ENCODE measurements around the gene NUP54. TPM values are rescaled to one million over a fixed set of nuclear protein-coding genes. Genes with fewer than 3 reads are reported as not detected.

NUP54 gene
- total and polyA plus RNA-seq, 9 of the 15 experiments (the other 6 are each of a cell fraction or from before 2014, with no cell fraction given): 29.6 to 115 (median 67.7) TPM

GRCh38 chr4:76074468-76074867, 73.7 kb downstream of the NUP54 start, which contains the start of gene ART3:
Gene ART3, plus strand, starts transcription at chr4:76074709. Its CDS starts 1,181 bp downstream, at chr4:76075890.
- no peaks in the 10 kb centered on the region for H3K36me3 ChIP-seq (ENCODE audit: control insufficient read depth, insufficient read depth, low read length)
- ATAC-seq: no peak
- 48% methylated on average over 1 of the region's 1 CpG for WGBS (ENCODE audit: insufficient coverage, low coverage, missing lambda C conversion rate)
- no peak within 1 kb of the TSS for H3K4me3 ChIP-seq
- H3K9ac ChIP-seq (ENCODE audit: insufficient read depth in 1 of 2, low read depth in 2 of 2, low read length in 2 of 2): no peak within 1 kb of the TSS
- in situ Hi-C loops (cut with MboI): no loop called here
- no peak within 1 kb of the TSS for H3K4me2 ChIP-seq (ENCODE audit: insufficient read depth, low read length)
- H3K79me2 ChIP-seq (ENCODE audit: control insufficient read depth, insufficient read depth, low read length): no peaks in the 10 kb centered on the region
- TF ChIP-seq CHAMP1 (IDR thresholded peaks at IDR 0.05) (no peak), SRSF7 (optimal IDR thresholded peaks at IDR 0.05; ENCODE audit: low read depth, low read length) (no peak), MEF2D (tag; conservative IDR thresholded peaks at IDR 0.05; ENCODE audit: low read depth) (no peak), GABPA (tag; conservative IDR thresholded peaks at IDR 0.05; ENCODE audit: low read depth) (no peak), SIN3B (IDR thresholded peaks at IDR 0.05; ENCODE audit: low read depth) (no peak)
- no peaks in the 10 kb centered on the region for H3K9me1 ChIP-seq (ENCODE audit: control insufficient read depth, insufficient read depth, low read length)
- ChIA-PET POLR2A (interaction anchor here (0.6 to 1.2 kb wide), 2 partner anchors 31 to 75 kb away, joined by 3 read pairs; no protein-coding TSS in a partner anchor), CTCF (ENCODE audit: low intra/inter-chr PET ratio) (no interaction called here)
- H3K9me3 ChIP-seq (replicated peaks; ENCODE audit: control insufficient read depth, insufficient read depth, low read depth, low read length): no peaks in the 10 kb centered on the region
- no peak within 1 kb of the TSS for H2AFZ ChIP-seq (ENCODE audit: low read depth, low read length)
- H3K4me1 ChIP-seq (replicated peaks in 1 of 2; ENCODE audit: control insufficient read depth in 2 of 2, insufficient read depth in 2 of 2, low read length in 2 of 2): no peaks in the 10 kb centered on the region
- intact Hi-C loops (cut with micrococcal nuclease): no loop called here
- no peak for DNase-seq (ENCODE audit: extremely low read depth in 1 of 4, low spot score in 3 of 4)
- no TSS peak for BruUV-seq (replicated peaks)
- no peak within 1 kb of the TSS for H3K27ac ChIP-seq (ENCODE audit: extremely low read depth, low read depth, low read length)
- no peak for FAIRE-seq
- no peaks in the 10 kb centered on the region for H4K20me1 ChIP-seq (replicated peaks; ENCODE audit: control insufficient read depth, insufficient read depth, low read length)
- no peaks in the 10 kb centered on the region for H3K27me3 ChIP-seq (ENCODE audit: control insufficient read depth in 2 of 2, insufficient read depth in 2 of 2, low read length in 2 of 2)

All from K562 (cell line).